HepG2 (cell line): ENCODE data around the gene ESRP2. TPM values are rescaled to one million over a fixed set of nuclear protein-coding genes. Genes with fewer than 3 reads are reported as not detected.

ENCODE experiments used
- ATAC-seq: fragments of 200-7000 bp; cut with Tn5 transposase; 3 replicates; pipeline ENCODE4 v1.9.1; 2020; ENCODE audit warnings: mild to moderate bottlenecking, moderate library complexity
- BruUV-seq: library from RNA; stranded (reverse); fragments of 400-500 nt; replicated peaks from 2 replicates; lab custom pipeline; 2021; lab: Mats Ljungman, UMichigan
- CTCF ChIA-PET: fragments of 300-600 bp; formaldehyde crosslinking; extraction: SDS; loops from one replicate; lab custom pipeline; 2021; ENCODE audit warnings: low total read pairs, inconsistent platforms, low intra/inter-chr PET ratio; lab: Yijun Ruan, JAX
- POLR2A ChIA-PET: fragments of 350-600 bp; sonication (Branson Sonifier 250); formaldehyde crosslinking; loops from one replicate; lab custom pipeline; 2020; ENCODE audit warnings: antibody characterized with exemption, inconsistent platforms; lab: Yijun Ruan, JAX
- DNase-seq: peaks from one replicate; pipeline ENCODE4 v3.0.0-alpha.2; 2015; ENCODE audit warnings: low spot score
- FAIRE-seq: peaks from 3 replicates; lab custom pipeline; 2011; peaks lifted over from hg19 to GRCh38; lab: Jason Lieb, UNC
- H2AFZ ChIP-seq: one replicate; pipeline ENCODE4 v1.6.1; 2011; ENCODE audit warnings: low read length, inconsistent platforms
- H3K27ac ChIP-seq: fragments of 300-600 bp; 3 replicates; pipeline ENCODE4 v1.8.0; 2011; ENCODE audit warnings: mixed run types, mild to moderate bottlenecking, mixed read lengths, low read length, inconsistent platforms; ENCODE audit not compliant: insufficient read depth; ENCODE audit errors: extremely low read length
- H3K27me3 ChIP-seq, 2 experiments: fragments of 200-600 bp in 1 of 2; 2 replicates in 1 of 2; 3 replicates in 1 of 2; pipeline versions ENCODE4 v1.6.0 to v1.8.0; 2011; ENCODE audit warnings: low read length in 2 of 2, mild to moderate bottlenecking in 2 of 2, moderate library complexity in 2 of 2, inconsistent platforms in 1 of 2; ENCODE audit not compliant: insufficient read depth in 2 of 2, control insufficient read depth in 1 of 2
- H3K36me3 ChIP-seq, 2 experiments: fragments of 200-600 bp in 1 of 2; replicated peaks in 1 of 2; 2 replicates in 1 of 2; 3 replicates in 1 of 2; pipeline versions ENCODE4 v1.5.1 to v1.8.0; 2011; ENCODE audit warnings: low read length in 2 of 2, inconsistent platforms in 1 of 2; ENCODE audit not compliant: insufficient read depth in 2 of 2, control insufficient read depth in 1 of 2
- H3K4me1 ChIP-seq: 2 replicates; pipeline ENCODE4 v1.5.1; 2012; ENCODE audit warnings: low read length, inconsistent platforms; ENCODE audit not compliant: insufficient read depth
- H3K4me2 ChIP-seq: 2 replicates; pipeline ENCODE4 v1.6.0; 2011; ENCODE audit warnings: low read depth, low read length, inconsistent platforms
- H3K4me3 ChIP-seq, 3 experiments: fragments of 200-600 bp in 1 of 3; sonication (generic), shearing (Covaris generic) in 1 of 3; replicated peaks in 1 of 3; 2 replicates each; pipeline ENCODE4 v1.5.1; 2011 to 2016; ENCODE audit warnings: low read length in 3 of 3, inconsistent platforms in 2 of 3, low read depth in 2 of 3, mild to moderate bottlenecking in 2 of 3, control low read depth in 1 of 3, mixed read lengths in 1 of 3; ENCODE audit not compliant: insufficient read depth in 1 of 3
- H3K79me2 ChIP-seq: one replicate; pipeline ENCODE4 v1.6.1; 2011; ENCODE audit warnings: low read length, inconsistent platforms; ENCODE audit not compliant: insufficient read depth
- H3K9ac ChIP-seq: 2 replicates; pipeline ENCODE4 v1.6.0; 2011; ENCODE audit warnings: mild to moderate bottlenecking, low read depth, low read length, inconsistent platforms; ENCODE audit not compliant: insufficient read depth
- H3K9me3 ChIP-seq: 2 replicates; pipeline ENCODE4 v1.5.1; 2012; ENCODE audit warnings: mild to moderate bottlenecking, low read length
- H4K20me1 ChIP-seq: 2 replicates; pipeline ENCODE4 v1.6.0; 2011; ENCODE audit warnings: inconsistent platforms, mild to moderate bottlenecking, low read length, moderate library complexity; ENCODE audit not compliant: insufficient read depth
- GPBP1L1 ChIP-seq: sonication (generic); formaldehyde crosslinking; IDR thresholded peaks from 2 replicates; pipeline ENCODE4 v1.5.0; 2020; ENCODE audit warnings: mild to moderate bottlenecking, missing genetic modification reagents
- SNRNP70 ChIP-seq: fragments of 200-400 bp; formaldehyde crosslinking; IDR thresholded peaks from 2 replicates; pipeline ENCODE4 v1.6.1; 2017; ENCODE audit warnings: mild to moderate bottlenecking, low read depth, low read length, moderate library complexity
- ZFP41 ChIP-seq: sonication (generic); formaldehyde crosslinking; IDR thresholded peaks from 2 replicates; pipeline ENCODE4 v1.4.0; 2020; ENCODE audit warnings: mild to moderate bottlenecking, missing genetic modification reagents, borderline replicate concordance
- ZNF451 ChIP-seq: sonication (generic); formaldehyde crosslinking; IDR thresholded peaks from 2 replicates; pipeline ENCODE4 v1.5.0; 2020; ENCODE audit warnings: mild to moderate bottlenecking, missing genetic modification reagents
- ZNF572 ChIP-seq: sonication (generic); formaldehyde crosslinking; IDR thresholded peaks from 2 replicates; pipeline ENCODE4 v1.5.1; 2020; ENCODE audit warnings: mild to moderate bottlenecking, missing genetic modification reagents
- ZNF605 ChIP-seq: sonication (generic); formaldehyde crosslinking; IDR thresholded peaks from 2 replicates; pipeline ENCODE4 v1.8.0; 2022; ENCODE audit warnings: mild to moderate bottlenecking, missing genetic modification reagents
- WGBS: methylation state at CpG from one replicate; pipeline ENCODE4 v1.1.6; 2017; ENCODE audit warnings: low lambda C conversion rate; 5-methylcytosine and 5-hydroxymethylcytosine counted together
- in situ Hi-C: cut with HindIII; loops from 2 replicates; pipeline ENCODE4 v1.10.0; 2017; ENCODE audit warnings: low pct_unique_long_range_greater_than_20kb; ENCODE audit not compliant: extremely low pct_ligation_motif_present
- intact Hi-C: fragments of 100-400 bp; cut with micrococcal nuclease; formaldehyde crosslinking; loops from one replicate; pipeline ENCODE4 v1.10.0; 2022; ENCODE audit not compliant: unreplicated experiment
- polyA plus RNA-seq, 8 experiments: library from polyadenylated mRNA; depleted of rRNA in 3 of 8; stranded (reverse) in 7 of 8; unstranded in 1 of 8; fragments of >200 nt; fragmentation: Illumina TruSeq in 4 of 8; extraction: Trizol in 4 of 8; gene quantifications; 2 replicates each; pipeline versions ENCODE4 v1.2.1 to v1.2.3, GENCODE V29; 2011 to 2016; ENCODE audit warnings: low read depth in 4 of 8, missing spikeins in 1 of 8, mixed read lengths in 1 of 8; ENCODE audit not compliant: insufficient read depth in 1 of 8
- total RNA-seq, 5 experiments: library from RNA; depleted of rRNA; stranded (reverse); fragments of >200 nt; fragmentation: Illumina TruSeq; extraction: Trizol; gene quantifications; 2 replicates each; pipeline ENCODE4 v1.2.3, GENCODE V29; 2016; ENCODE audit warnings: low read depth in 1 of 5
- TF ChIP-seq, protein P1 (sequence below), 2 experiments: fragments of 450-650 bp in 1 of 2; sonication (generic) in 1 of 2; formaldehyde crosslinking; IDR thresholded peaks; 2 replicates each; pipeline versions ENCODE4 v1.5.0 to v1.8.0; 2020 to 2022; ENCODE audit warnings: mild to moderate bottlenecking in 1 of 2, missing genetic modification reagents in 1 of 2
- TF ChIP-seq, protein P2 (sequence below): sonication (generic); formaldehyde crosslinking; IDR thresholded peaks from 2 replicates; pipeline ENCODE4 v1.5.1; 2020; ENCODE audit warnings: mild to moderate bottlenecking, missing genetic modification reagents

The ESRP2 gene
- total and polyA plus RNA-seq, 2 of the 13 experiments (the other 11 are each of a cell fraction or from before 2014, with no cell fraction given): 21.1 to 32.4 TPM

- intact Hi-C loops: no loop called here
- no peak overlapping the region for H3K4me2 ChIP-seq
- BruUV-seq: no TSS peak
- in situ Hi-C loops: no loop called here
- no peaks in the 10 kb centered on the region for H3K27me3 ChIP-seq
- POLR2A ChIA-PET: interaction anchor here (1.0 to 1.5 kb wide), 4 partner anchors 10 to 59 kb away, joined by 3 to 4 read pairs (median 3); partner anchors contain the start of genes ESRP2, PRMT7 and SLC7A6OS
- TF ChIP-seq, protein P1, sequence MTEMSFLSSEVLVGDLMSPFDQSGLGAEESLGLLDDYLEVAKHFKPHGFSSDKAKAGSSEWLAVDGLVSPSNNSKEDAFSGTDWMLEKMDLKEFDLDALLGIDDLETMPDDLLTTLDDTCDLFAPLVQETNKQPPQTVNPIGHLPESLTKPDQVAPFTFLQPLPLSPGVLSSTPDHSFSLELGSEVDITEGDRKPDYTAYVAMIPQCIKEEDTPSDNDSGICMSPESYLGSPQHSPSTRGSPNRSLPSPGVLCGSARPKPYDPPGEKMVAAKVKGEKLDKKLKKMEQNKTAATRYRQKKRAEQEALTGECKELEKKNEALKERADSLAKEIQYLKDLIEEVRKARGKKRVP (CRISPR knock-in tag; IDR thresholded peaks at IDR 0.05): no peak
- TF ChIP-seq, protein P2, sequence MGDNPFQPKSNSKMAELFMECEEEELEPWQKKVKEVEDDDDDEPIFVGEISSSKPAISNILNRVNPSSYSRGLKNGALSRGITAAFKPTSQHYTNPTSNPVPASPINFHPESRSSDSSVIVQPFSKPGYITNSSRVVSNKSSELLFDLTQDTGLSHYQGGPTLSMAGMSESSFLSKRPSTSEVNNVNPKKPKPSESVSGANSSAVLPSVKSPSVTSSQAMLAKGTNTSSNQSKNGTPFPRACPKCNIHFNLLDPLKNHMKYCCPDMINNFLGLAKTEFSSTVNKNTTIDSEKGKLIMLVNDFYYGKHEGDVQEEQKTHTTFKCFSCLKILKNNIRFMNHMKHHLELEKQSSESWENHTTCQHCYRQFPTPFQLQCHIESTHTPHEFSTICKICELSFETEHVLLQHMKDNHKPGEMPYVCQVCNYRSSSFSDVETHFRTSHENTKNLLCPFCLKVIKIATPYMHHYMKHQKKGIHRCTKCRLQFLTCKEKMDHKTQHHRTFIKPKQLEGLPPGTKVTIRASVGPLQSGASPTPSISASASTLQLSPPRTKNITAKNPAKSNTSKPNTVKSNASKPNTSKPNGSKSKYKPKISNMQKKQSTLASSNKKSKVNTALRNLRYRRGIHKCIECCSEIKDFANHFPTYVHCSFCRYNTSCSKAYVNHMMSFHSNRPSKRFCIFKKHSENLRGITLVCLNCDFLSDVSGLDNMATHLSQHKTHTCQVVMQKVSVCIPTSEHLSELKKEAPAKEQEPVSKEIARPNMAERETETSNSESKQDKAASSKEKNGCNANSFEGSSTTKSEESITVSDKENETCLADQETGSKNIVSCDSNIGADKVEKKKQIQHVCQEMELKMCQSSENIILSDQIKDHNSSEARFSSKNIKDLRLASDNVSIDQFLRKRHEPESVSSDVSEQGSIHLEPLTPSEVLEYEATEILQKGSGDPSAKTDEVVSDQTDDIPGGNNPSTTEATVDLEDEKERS: no peak
- no peak for TF ChIP-seq ZFP41 (CRISPR knock-in tag)
- no peak for TF ChIP-seq ZNF451 (CRISPR knock-in tag)
- TF ChIP-seq ZNF605 (CRISPR knock-in tag): no peak
- no peak for TF ChIP-seq GPBP1L1 (CRISPR knock-in tag)
- TF ChIP-seq SNRNP70: no peak
- no peak for TF ChIP-seq ZNF572 (CRISPR knock-in tag)
- H4K20me1 ChIP-seq: no peaks in the 10 kb centered on the region
- no peak overlapping the region for H2AFZ ChIP-seq
- FAIRE-seq (no peak), ATAC-seq (no peak), DNase-seq (no peak)
- H3K4me1 ChIP-seq: peaks cover 43% of the 10 kb centered on the region
- 96% methylated on average over 5 of the region's 5 CpGs for WGBS
- H3K4me3 ChIP-seq: no peak overlapping the region
- CTCF ChIA-PET: no interaction called here
- no peak overlapping the region for H3K27ac ChIP-seq
- H3K36me3 ChIP-seq: peaks cover 9 to 37% of the 10 kb centered on the region in 2 experiments
- H3K9ac ChIP-seq: no peak overlapping the region
- H3K9me3 ChIP-seq: no peaks in the 10 kb centered on the region
- H3K79me2 ChIP-seq: no peaks in the 10 kb centered on the region
Observed at GRCh38 chr16:68252383-68252782, 16.5 kb upstream of the ESRP2 start.
